Coronary artery (tissue), 2 donors: ENCODE measurements around the gene PHIP.
"Not testable (repeated sequence)": the region's sequence is repeated elsewhere in the genome, so short reads cannot be mapped to it uniquely, and the experiment has no call there.

Source experiments
- DNase-seq: peaks from one replicate; pipeline ENCODE4 v3.0.0-alpha.2; 2017; ENCODE audit warnings: low spot score
- H3K27ac ChIP-seq, 2 donors: fragments of 200-600 bp; sonication (generic); one replicate each; pipeline ENCODE4 v1.5.1; 2016 to 2019
- H3K4me3 ChIP-seq: fragments of 200-600 bp; sonication (generic); 2 replicates; pipeline ENCODE4 v1.5.1; 2016; ENCODE audit warnings: mild to moderate bottlenecking, moderate library complexity
- TF ChIP-seq, protein P1 (sequence below): fragments of 200-600 bp; sonication (generic); IDR thresholded peaks from one replicate; pipeline ENCODE4 v1.5.1; 2019; ENCODE audit warnings: antibody characterized with exemption

PHIP gene

DNA sequence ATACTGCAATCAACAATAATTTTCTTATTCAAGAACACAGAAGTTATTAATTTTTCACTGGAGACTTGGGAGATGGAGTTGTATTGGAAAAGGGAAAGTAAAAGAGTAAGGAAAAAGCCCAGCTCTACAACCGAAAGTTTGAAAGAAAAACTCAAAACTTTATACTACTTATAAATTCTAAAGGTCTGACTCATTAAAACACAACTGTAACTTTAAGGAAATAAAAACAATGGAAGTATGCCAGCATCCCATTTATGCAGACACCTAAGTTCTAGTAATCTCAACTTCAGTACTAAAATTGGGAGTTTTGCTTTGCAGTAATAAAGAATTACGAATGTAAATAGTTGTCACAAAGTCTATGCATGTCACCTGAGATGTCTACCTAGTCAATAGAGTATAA lies 130.1 kb downstream of the PHIP start:
- no peak overlapping the region for H3K27ac ChIP-seq
- TF ChIP-seq, protein P1, sequence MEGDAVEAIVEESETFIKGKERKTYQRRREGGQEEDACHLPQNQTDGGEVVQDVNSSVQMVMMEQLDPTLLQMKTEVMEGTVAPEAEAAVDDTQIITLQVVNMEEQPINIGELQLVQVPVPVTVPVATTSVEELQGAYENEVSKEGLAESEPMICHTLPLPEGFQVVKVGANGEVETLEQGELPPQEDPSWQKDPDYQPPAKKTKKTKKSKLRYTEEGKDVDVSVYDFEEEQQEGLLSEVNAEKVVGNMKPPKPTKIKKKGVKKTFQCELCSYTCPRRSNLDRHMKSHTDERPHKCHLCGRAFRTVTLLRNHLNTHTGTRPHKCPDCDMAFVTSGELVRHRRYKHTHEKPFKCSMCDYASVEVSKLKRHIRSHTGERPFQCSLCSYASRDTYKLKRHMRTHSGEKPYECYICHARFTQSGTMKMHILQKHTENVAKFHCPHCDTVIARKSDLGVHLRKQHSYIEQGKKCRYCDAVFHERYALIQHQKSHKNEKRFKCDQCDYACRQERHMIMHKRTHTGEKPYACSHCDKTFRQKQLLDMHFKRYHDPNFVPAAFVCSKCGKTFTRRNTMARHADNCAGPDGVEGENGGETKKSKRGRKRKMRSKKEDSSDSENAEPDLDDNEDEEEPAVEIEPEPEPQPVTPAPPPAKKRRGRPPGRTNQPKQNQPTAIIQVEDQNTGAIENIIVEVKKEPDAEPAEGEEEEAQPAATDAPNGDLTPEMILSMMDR, result no peak
- no peak for DNase-seq
- no peak overlapping the region for H3K4me3 ChIP-seq

DNA sequence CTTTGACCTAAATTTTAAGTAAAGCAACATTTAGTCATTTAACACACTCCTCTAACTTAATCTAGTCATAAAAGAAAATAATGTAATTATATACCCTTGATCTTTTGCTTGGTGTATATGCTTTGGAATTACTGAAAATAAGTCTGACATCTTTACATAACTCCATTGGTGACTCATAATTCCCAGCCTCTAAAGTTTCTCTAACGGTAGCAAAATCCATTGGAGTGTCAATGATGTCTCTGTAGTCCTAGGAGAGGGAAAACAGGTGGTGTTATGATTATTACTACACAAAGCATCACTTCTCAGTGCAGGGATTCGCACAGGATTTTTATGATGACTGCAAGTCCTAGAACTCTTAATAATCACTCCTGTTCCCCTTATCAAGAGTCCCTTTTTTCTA lies 130.5 kb downstream of the PHIP start:
- TF ChIP-seq, protein P1, result no peak
- H3K4me3 ChIP-seq, result no peak overlapping the region
- DNase-seq, result no peak

DNA sequence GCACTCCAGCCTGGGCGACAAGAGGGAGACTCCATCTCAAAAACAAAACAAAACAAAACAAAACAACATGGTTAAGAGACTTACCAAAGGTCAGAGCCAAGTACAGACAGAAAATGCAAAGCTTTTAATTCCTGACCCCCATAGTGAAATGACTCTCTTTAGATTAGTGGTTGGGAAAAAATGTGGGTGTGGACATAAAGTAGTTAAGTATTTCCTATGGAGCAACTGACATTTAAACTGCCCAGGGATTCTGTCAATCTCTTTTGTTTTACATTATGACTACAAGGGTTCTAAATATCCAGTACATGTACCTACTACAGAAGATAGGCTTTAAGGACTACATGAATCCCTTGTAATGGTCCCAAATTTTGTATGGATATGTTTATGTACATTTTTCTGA lies 135.6 kb downstream of the PHIP start:
- Histone ChIP-seq H3K4me3 (no peak overlapping the region), H3K27ac (no peak overlapping the region)
- DNase-seq, result no peak
- TF ChIP-seq, protein P1, result no peak

More for the DNA sequence above, 130.5 kb downstream of the PHIP start:
- no peak overlapping the region for H3K27ac ChIP-seq

DNA sequence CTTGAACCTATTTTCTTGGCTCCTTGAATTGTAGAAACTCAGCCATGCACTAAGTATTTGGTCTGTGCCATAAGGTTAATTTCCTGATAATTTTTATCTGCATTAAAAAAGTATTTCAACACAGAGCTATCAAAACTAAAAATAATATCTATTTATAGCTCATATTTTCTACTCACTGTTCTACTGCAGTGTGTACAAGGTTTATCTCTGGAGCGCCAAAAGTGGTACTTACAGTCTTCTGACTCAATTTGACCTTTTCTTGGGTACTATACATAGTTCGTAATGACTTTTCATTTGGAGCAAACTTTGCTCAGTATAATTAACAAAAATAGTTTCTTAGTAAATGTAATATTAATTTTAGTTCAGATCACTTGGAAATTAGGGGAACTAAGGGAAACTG lies 141.5 kb downstream of the PHIP start:
- TF ChIP-seq, protein P1, result no peak

DNA sequence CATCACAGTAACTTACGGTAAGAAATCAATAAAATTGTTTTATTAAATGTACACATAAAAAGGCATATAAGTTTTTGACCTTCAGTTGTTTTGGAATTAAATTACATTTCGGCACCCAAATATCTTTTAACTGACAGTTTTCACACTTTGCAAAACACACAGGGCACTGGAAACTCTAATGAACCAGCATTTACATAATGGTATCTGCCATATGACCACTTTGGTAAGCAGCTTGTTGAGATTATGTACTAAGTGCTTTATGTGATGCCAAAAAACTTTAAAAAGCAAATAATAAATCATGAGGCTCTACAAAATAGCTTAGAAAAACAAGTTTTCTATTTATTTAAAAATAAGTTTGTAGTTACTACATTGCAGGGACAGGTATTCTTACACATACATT lies 142.5 kb downstream of the PHIP start:
- TF ChIP-seq, protein P1, result no peak
- H3K27ac ChIP-seq, result no peak overlapping the region
- no peak for DNase-seq
- no peak overlapping the region for H3K4me3 ChIP-seq

More for the DNA sequence above, 141.5 kb downstream of the PHIP start:
- DNase-seq, result no peak
- Histone ChIP-seq H3K4me3 (no peak overlapping the region), H3K27ac (no peak overlapping the region)

DNA sequence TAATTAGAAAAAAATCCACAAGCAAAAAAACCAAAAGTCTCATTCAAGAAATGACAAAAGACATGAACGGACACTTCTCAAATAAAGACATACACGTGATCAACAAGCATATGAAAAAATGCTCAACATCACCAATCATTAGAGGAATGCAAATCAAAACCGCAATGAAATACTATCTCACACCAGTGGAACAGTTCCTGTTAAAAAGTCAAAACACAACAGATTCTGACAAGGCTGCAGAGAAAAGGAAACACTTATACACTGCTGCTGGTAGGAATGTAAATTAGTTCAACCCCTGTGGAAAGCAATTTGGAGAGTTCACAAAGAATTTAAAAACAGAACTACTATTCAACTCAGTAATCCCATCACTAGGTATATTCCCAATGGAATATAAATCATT lies 152.7 kb downstream of the PHIP start:
- Histone ChIP-seq H3K27ac (no peak overlapping the region), H3K4me3 (no peak overlapping the region)
- TF ChIP-seq, protein P1, result no peak
- DNase-seq, result no peak

DNA sequence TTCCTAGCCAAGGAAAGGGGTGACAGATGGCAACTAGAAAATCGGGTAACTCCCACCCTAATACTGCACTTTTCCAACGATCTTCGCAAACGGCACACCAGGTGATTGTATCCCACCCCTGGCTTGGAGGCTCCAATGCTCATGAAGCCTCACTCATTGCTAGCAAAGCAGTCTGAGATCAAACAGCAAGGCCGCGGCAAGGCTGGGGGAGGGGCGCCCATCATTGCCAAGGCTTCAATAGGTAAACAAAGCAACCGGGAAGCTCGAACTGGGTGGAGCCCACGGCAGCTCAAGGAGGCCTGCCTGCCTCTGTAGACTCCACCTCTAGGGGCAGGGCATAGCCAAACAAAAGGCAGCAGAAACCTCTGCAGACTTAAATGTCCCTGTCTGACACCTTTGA lies 156.9 kb downstream of the PHIP start:
- H3K27ac ChIP-seq, DNase-seq, H3K4me3 ChIP-seq: not testable (repeated sequence)

DNA sequence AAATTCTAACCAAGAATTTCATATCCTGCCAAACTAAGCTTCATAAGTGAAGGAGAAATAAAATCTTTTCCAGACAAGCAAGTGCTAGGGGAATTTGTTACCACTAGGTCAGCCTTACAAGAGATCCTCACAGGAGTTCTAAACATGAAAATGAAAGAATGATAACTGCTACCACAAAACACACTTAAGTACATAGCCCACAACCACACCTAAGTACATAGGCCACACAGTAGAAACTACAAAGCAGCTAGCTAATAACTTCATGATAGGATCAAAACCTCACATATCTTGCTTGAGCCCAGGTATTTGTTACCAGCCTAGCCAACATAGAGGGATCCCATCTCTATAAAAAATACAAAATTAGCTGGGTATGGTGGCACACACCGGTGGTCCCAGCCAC lies 160.3 kb downstream of the PHIP start:
- Histone ChIP-seq H3K4me3 (no peak overlapping the region), H3K27ac (no peak overlapping the region)
- TF ChIP-seq, protein P1, result no peak
- DNase-seq, result no peak
